Kidney capillary endothelial cell (primary cell): ENCODE measurements around the gene DLG5.
"Not testable (repeated sequence)": the region's sequence is repeated elsewhere in the genome, so short reads cannot be mapped to it uniquely, and the experiment has no call there.

Experiments used
- DNase-seq: peaks from one replicate; pipeline ENCODE4 v3.0.0-alpha.2; 2018; ENCODE audit warnings: low spot score

Gene DLG5

GRCh38 chr10:77768039-77768438 lies 158.5 kb downstream of the DLG5 start:
- no peak for DNase-seq

- no peak for DNase-seq
These were observed 162.8 kb downstream of the DLG5 start for GRCh38 chr10:77763453-77764430.

GRCh38 chr10:77758406-77758805 lies 168.1 kb downstream of the DLG5 start:
- not testable (repeated sequence) for DNase-seq

GRCh38 chr10:77756319-77757232 lies 170.0 kb downstream of the DLG5 start:
- DNase-seq: peak; percentile 50

- DNase-seq: no peak
These were observed 180.4 kb downstream of the DLG5 start for GRCh38 chr10:77746047-77746707.

- DNase-seq: no peak
These were observed 182.3 kb downstream of the DLG5 start for GRCh38 chr10:77744245-77744644.

- DNase-seq: no peak
These were observed 184.4 kb downstream of the DLG5 start for GRCh38 chr10:77742172-77742571.

- DNase-seq: no peak
These were observed 184.8 kb downstream of the DLG5 start for GRCh38 chr10:77741746-77742145.
